22Rv1 (cell line): ENCODE measurements around the gene PTCD1.

ENCODE experiments used
- CTCF ChIP-seq: fragments of 450-650 bp; IDR thresholded peaks from 2 replicates; pipeline ENCODE4 v1.5.1; 2017; ENCODE audit warnings: mild to moderate bottlenecking
- ZFX ChIP-seq: fragments of 450-650 bp; IDR thresholded peaks from 2 replicates; pipeline ENCODE4 v1.6.1; 2017; ENCODE audit warnings: antibody characterized with exemption, borderline replicate concordance

DNA sequence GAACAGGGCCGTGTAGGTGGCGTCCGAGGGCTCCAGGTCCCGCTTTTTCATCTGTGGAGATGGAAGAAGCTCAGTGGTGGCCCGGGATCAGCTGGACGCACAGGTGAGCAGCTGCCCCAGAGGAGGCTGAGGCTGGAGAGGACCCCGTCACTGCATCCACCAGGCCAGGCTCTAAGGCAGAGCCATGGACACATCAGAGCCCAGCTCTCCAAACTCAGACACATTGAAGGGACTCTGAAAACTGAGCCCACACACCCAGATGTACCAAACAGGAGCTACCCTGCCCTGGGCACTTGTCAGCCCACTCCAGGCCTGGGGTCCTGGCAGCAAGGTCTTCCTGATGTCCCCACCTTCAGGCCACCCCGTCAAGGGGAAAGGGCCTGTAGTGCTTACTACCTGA, 8.8 kb downstream of the PTCD1 start:
- TF ChIP-seq CTCF (no peak), ZFX (no peak)
